Brain microvascular endothelial cell (primary cell): ENCODE results near the gene MED4.

Source experiments
- DNase-seq: peaks from one replicate; pipeline ENCODE4 v3.0.0-alpha.2; 2020
- H3K27ac ChIP-seq: fragments of 250-450 bp; sonication (Bioruptor Pico); 2 replicates; pipeline ENCODE4 v1.5.1; 2020; ENCODE audit warnings: mild to moderate bottlenecking, moderate library complexity
- H3K27me3 ChIP-seq: fragments of 250-450 bp; sonication (Bioruptor Pico); replicated peaks from 2 replicates; pipeline ENCODE4 v1.5.1; 2020; ENCODE audit warnings: mild to moderate bottlenecking
- H3K36me3 ChIP-seq: fragments of 250-450 bp; sonication (Bioruptor Pico); replicated peaks from 2 replicates; pipeline ENCODE4 v1.5.1; 2020; ENCODE audit warnings: mild to moderate bottlenecking
- H3K4me3 ChIP-seq: 2 replicates; pipeline ENCODE4 v1.5.1; 2011; ENCODE audit warnings: low read depth, mild to moderate bottlenecking, control low read depth, low read length, moderate library complexity
- CTCF ChIP-seq: IDR thresholded peaks from 2 replicates; pipeline ENCODE4 v1.5.1; 2011; ENCODE audit warnings: low read depth, mild to moderate bottlenecking, moderate library complexity, low read length, control low read depth, inconsistent platforms; ENCODE audit errors: missing control alignments
- in situ Hi-C: cut with HindIII; loops from 2 replicates; pipeline ENCODE4 v1.10.0; 2017; ENCODE audit warnings: low sequenced_read_pairs, low pct_ligation_motif_present

MED4 gene

DNA sequence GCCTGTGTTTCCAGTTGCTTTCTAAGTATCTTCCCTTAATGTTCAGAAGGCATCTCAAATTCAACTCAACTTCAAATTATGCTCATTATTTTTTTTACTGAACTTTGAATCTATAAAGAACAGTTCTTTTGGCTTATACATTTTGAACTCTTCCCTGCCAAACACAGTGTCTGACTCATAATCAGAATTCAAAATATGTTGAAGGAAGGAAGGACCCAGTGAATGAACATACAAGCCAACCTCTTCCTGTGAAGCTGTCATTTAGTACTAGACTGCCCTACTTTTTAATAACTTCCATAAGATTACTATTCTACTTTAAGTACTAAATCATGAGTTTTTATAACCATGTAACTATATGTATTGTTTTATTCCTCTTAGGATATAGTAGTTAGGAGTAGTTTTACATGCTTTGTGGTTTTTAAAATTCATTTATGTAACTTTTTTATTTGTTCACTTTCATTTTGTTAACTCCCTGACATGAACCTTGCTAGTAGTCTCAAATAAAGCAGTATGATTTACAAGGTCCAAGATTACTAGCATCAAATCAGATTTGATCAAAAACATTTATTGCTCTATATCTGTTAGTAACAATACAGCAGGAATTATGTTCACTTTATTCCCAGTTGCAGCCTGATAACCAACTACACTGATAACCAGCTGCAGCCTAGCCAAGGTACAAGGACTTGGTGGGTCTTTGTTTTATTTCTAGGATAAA lies 51.0 kb downstream of the MED4 start:
- peak; percentile 35 for DNase-seq
- H3K4me3 ChIP-seq: no peak overlapping the region
- in situ Hi-C loops: no loop called here
- no peaks in the 10 kb centered on the region for H3K36me3 ChIP-seq
- H3K27ac ChIP-seq: peak overlapping the region; percentile 34
- TF ChIP-seq CTCF: no peak
- no peaks in the 10 kb centered on the region for H3K27me3 ChIP-seq

DNA sequence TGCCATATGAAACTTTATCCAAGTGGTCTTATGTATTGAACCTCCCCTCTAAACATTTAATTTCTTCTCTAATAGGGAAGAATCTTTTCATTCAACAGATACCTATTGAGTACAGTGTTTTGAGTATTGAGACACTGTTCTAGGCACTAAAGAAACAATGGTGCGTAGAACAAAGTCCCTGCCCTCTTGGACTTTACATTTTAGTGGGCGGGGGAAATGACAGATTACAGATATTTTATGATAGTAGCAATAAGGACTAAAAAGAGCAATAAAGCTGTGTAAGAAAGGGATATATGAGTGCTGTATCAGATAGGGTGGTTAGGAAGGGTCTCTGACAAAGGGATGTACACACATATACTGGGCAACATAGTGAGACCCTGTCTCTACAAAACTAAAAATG lies 52.0 kb downstream of the MED4 start:
- DNase-seq: no peak
- no peaks in the 10 kb centered on the region for H3K36me3 ChIP-seq
- no peak overlapping the region for H3K4me3 ChIP-seq
- TF ChIP-seq CTCF: no peak
- H3K27ac ChIP-seq: no peak overlapping the region
- no peaks in the 10 kb centered on the region for H3K27me3 ChIP-seq
- in situ Hi-C loops: no loop called here

GRCh38 chr13:48040896-48041295 lies 54.0 kb downstream of the MED4 start:
- no peak for DNase-seq
- H3K27ac ChIP-seq: no peak overlapping the region
- no peaks in the 10 kb centered on the region for H3K27me3 ChIP-seq
- in situ Hi-C loops: no loop called here
- TF ChIP-seq CTCF: no peak
- H3K4me3 ChIP-seq: no peak overlapping the region
- H3K36me3 ChIP-seq: no peaks in the 10 kb centered on the region

- in situ Hi-C loops: no loop called here
- no peak for DNase-seq
- H3K4me3 ChIP-seq: no peak overlapping the region
- no peak for TF ChIP-seq CTCF
- no peak overlapping the region for H3K27ac ChIP-seq
- H3K36me3 ChIP-seq: no peaks in the 10 kb centered on the region
- H3K27me3 ChIP-seq: no peaks in the 10 kb centered on the region
Measured at GRCh38 chr13:48040049-48040448, 54.9 kb downstream of the MED4 start.

GRCh38 chr13:48038761-48039160 lies 56.1 kb downstream of the MED4 start:
- Histone ChIP-seq H3K4me3 (peak overlapping the region; percentile 83), H3K36me3 (no peaks in the 10 kb centered on the region), H3K27me3 (no peaks in the 10 kb centered on the region), H3K27ac (no peak overlapping the region)
- TF ChIP-seq CTCF: no peak
- in situ Hi-C loops: no loop called here
- no peak for DNase-seq

GRCh38 chr13:48037346-48038173 lies 57.3 kb downstream of the MED4 start, which contains the start of gene NUDT15:
Gene NUDT15, plus strand, starts transcription at chr13:48037726. Its CDS starts 21 bp downstream, at chr13:48037747.
- Histone ChIP-seq H3K27ac (peak within 1 kb of the TSS; percentile 98), H3K36me3 (no peaks in the 10 kb centered on the region), H3K4me3 (peak within 1 kb of the TSS; percentile 83), H3K27me3 (no peaks in the 10 kb centered on the region)
- peak; percentile 99 for TF ChIP-seq CTCF
- DNase-seq: peak; percentile 90
- in situ Hi-C loops: no loop called here
